ENCODE data around the gene AMBP. TPM values are rescaled to one million over a fixed set of nuclear protein-coding genes. Genes with fewer than 3 reads are reported as not detected.
A peak's percentile ranks its signal among the peaks of the same experiment; 100 is the strongest.

AMBP gene
- total RNA-seq, 1 donor from 2014 or later: 6,364 TPM

DNA sequence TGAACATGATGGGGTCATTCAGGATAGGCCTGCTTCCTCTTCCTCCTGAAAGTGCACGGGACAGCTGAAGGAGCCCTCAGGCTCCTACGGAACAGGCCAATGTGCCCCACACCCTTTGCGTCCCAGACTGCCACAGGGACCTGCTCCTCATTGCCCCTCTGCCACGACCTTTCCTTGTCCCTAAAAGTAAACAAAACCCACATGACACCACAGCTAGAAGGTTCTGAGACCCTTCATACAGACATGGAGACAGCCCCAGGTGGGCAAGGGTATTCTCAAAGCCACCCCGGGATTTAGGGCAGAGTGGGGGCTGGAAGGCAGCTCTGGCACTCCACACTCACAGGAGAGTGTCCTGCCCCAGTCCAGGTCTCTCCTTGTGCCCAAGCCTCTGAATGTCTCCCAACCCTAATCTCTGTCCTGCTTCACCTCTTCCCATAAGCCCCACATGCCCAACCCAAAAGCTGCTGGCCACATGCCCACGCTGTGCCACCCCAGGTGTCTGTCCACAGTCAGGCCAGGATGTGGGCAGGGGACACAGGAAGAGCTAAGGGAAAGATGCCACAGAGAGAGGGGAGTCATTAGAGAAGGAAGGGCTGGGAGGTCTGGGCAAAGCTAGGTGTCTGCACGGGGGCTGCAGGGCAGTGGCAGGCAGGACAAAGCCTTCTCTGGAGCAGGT is 800 bp downstream of the AMBP start:
- DNase-seq (ENCODE audit: low spot score) (peak; percentile 80), ATAC-seq (peak; percentile 2)

DNA sequence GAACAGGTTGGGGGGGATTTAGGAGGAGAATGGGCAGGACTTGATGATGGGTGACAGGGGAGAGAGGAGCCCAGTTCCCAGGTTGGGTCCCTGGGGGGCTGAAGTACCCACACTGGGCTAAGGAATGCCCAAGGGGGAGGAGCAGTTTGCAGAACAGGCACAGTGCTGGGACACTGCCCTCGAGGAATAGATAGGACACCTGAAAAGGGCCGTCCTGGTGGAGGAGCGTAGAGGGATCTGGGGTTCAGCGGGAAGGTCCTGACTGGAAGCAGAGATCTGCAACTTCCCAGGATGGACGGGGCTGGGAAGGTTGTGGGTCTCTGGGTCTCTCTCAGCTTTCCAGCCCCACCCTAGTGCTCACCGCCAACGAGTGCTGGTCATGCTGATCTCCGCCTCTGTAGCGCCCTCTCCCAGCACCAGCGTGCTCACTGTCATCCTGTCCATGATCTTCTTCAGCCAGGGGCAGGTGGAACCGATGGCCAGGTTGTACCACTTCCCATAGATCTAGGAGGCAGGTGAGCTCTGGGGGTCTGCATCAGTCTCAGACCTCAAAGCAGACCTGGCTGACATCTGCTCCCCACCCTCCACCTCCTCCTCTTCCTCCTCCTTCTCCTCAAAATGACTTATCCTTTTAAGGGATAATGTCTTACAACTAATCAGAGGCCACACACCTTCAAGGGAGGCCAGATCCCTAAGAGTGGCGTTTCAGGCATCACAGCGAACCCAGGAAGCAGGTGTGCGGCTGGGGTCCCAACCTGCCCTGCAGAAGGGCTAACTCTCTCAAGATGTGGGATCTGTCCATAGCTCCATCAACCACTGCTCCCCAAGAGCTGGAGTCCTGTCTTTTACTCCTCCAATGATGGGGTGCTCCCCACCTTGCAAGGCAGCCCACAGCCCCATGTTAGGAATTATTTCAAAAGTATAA is 1.6 kb downstream of the AMBP start:
- peak; percentile 7 for ATAC-seq
- no peak for DNase-seq (ENCODE audit: low spot score)

DNA sequence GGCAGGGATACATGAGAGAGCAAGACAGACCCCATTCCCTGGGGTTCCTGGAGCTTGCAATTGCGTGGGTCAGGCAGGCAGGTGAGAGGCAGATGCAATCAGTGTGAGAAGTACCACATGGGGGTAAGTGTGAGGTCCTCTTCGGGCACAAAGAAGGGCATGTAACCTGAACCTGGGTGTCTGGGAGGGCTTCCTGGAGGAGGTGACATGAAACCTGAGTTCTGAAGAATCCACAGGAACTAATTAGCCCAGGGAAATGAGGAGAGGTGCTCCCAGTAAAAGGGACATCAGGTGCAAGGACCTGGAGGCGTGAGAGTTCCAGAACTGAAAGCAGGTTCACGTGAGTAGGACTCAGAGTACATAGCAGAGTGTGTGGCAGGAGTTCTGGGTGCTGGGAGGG is 2.5 kb downstream of the AMBP start:
- no peak for DNase-seq (ENCODE audit: low spot score)
- ATAC-seq: no peak

DNA sequence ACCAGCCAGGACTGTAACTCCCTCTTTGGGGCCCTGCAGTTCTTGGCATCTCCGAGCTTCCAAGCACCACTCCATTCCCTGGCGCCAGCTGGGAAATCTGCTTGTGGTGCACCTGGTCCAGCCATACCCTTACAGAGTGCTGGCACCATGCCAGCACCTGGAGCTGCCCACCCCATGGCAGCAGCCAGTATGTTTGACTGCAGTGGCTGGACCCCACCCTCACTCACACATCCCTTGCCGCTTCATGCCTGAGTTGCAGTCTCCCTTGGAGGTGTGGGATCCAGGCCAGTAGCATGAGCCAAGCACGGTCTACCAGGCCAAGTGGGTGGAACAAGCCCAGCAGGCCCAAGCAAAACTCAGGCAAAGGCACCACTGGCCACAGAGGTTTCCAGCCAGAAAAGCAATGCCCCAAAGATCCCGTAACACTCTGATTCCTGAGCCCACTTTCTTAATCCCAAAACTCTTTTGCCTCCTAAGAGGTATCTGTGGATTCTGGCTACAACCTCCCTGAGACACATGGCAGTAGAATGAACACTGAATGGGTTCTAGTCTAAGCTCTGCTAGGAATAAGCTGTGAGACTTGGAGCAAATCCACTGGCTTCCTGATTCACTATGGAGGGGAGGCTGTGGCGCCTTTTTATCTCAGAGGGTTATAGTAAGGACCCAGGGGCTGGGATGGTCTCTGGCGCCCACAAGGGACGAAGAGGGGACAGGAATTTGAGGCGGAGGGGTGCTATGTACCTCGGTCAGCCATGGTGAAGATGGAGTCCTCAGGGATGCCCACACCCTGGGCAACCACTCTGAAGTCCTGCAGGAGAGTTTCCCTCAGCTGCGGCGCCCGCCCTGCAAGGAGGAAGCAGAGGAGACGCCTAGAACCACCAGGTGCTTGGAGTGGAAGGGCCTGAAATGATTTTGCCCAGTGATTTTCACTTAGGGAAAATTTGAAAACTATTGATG is 5.6 kb downstream of the AMBP start:
- peak; percentile 45 for ATAC-seq
- DNase-seq (ENCODE audit: low spot score): peak; percentile 76

DNA sequence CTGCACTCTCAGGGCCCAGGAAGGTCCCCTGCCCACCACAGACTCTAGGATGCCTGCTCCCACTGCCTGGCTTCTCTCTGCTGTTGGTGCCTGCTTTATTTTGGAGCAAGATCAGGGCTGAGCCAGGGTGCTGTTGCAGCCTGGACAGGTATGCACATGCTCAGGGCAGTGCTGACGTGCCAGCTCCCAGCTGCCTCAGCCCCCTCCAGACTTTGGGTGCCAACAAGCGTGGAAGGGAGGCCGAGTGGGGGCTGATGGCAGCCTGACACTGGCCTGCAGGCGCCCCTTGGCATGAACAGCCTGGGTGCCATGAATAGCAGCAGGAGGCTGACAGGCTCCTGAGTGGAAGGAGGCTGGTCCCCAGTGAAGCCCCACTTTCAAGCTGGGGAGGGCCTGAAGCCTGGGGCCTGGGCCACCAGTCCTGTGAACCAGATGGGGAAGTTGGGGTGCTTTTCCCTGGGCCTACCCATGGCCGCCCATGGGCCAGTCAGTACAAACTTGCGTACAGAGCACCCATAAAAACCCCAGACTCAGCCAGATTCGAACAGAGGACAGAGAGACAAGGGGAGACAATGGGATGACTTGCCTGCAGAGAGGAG is 6.8 kb downstream of the AMBP start:
- DNase-seq (ENCODE audit: low spot score) (no peak), ATAC-seq (peak; percentile 4)

DNA sequence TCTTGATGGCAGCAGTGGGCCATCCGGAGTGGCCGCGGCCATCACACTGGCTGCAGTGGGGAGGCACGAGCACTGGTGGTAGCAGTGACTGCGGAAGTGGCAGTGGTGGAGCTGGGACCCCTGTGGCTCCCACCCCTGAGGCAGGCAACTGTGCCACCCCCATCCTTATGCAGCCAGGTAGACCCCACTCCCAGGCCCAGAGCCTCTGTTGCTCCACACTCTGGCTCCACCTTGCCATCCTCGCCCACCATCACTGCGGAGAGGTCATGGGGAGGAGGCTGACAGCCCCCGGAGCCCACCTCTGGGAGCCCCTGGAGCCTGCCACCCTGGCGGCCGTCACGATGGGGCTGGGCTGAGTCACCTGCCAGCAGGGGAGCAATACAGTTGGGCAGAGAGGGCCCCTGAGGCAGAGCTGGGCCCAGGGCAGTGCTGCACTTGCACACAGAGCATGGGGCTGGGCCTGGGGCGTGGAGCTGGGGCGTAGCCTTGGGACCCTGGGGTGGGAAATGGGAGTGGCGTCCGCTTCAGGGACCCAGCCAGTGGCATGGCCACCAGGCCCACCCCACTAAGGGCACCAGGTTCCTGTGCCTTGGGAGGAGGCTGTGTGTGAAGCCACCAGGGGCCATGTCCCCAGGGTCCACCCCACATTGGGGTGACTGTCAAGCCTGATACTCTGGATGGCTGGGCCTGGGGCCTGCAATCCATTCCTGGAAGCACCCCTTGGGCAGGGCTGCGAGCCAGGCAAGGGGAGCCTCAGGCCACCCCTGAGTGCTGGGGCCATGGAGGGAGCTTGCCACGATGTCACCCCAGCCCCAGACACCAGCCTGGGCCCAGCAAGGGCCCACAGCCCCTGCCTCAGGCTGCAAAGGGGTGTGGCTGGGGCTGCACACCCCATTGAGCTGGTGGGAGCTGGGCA is 7.7 kb downstream of the AMBP start:
- DNase-seq (ENCODE audit: low spot score): peak; percentile 45
- ATAC-seq: peak; percentile 20

DNA sequence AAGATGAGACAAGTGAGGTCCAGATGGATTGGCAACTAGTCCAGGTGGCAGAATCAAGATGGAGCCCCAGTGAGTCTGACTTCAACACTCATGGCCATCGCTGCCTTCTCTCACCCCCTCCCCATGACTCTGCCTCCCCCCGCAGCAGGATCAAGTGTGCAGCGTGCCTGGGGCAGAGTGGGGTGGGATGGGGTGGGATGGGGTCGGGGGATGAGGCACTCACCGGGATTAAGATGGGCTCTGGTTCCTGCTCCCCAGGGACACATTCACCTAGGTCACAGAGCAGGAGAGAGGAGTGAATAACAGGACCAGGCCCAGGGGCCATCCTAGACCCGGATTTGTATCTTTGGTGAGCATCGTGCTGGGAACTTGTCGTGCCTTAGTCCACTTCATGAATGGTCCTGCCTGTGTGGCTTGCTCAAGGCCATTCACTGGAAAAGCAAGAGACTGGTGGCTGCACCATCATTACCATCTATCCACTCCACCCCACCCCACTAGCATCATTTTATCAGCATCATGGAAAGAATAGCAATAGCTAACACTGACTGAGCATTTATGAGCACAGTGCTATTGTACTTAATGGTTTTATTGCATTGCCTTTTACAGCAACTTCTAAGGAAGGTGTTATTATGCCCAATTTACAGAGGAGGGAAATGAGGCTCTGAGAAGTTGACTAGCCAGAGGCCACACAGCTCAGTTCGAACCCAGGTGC is 8.5 kb downstream of the AMBP start:
- ATAC-seq: peak; percentile 3
- peak; percentile 42 for DNase-seq (ENCODE audit: low spot score)

DNA sequence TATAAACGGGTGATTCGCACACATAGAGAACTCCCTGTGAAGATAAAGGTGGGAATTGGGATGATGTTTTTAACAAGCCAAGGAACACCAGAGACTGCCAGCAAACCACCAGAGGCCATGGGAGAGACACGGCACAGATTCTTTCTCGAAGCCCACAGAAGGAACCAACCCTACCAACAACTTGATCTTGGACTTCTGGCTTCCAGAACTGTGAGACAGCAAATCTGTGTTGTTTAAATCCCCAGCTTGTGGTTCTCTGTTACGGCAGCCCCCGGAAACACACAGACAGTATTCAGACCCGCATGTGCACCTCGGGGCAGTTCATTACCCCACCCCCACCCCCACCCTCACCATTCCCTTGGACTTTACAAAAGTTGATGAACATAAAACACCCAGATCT is 12.8 kb downstream of the AMBP start:
- DNase-seq (ENCODE audit: low spot score) (no peak), ATAC-seq (no peak)

DNA sequence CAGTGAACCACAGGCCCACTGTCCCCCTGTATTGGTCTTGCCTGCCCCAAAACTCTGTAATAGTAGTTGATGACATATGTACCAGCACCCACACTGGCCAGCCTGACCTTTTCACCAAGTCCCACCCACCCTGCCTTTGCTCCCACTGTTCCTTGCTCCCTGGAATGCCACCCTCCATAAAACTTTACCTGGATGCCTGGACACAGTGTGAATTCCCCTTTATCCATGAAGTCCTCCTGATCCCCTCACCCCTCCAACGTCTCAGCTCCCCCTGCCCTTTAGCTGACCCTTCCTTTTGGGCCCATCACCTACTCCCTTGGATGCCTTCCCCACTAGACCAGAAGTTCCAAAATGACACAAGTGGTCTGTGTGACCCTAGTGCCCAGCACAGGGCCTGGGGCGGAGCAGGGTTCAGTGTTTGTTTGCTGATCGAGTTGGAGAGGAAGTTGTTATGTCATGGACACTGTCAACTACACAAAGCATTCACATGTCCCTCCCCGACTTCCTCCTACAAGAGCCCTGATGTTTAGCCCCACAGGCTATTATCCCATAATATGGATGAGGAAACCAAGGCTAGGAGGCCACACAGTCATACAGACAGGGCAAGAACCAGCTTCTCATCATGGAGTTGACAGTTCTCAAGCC is 16.1 kb downstream of the AMBP start:
- peak; percentile 4 for ATAC-seq

DNA sequence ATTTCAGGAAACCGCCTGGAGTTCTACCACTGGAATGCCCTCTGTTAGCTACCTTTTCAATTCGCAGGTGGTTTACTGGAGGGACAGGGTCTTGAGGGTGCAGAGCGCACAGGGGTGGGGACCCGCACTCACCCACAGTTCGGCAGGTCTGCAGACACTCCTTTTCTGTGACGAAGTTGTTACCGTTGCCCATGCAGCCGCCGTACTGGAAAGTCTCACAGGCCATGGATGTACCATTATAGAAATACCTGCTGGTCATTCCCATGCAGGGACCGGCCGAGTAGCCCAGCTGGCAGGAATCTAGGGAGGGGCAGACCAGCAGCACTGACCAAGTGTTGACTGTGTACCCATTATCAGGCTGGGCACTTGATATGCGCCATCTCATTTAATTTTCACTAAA is 16.8 kb downstream of the AMBP start:
- ATAC-seq (no peak), DNase-seq (ENCODE audit: low spot score) (no peak)

More for the DNA sequence above, 16.1 kb downstream of the AMBP start:
- DNase-seq (ENCODE audit: low spot score): peak; percentile 45

DNA sequence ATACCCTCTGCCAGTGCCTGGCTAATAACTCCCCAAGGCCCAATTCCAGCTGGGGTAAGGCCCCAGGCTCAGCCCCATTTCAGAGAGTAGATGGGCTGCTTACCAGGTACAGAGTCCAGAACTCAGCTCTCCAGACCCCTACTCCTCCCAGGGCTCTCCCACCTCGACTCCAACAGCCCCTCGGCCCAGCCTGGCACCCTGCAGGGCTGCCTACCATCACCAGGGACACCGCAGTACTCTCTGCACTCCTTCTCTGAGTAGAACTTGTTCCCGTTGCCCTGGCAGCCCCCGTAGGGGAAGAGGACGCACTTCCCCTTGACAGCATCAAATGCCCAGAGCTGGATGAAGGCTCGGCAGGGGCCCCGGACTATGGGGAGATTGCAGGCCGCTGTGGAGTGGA is 17.4 kb downstream of the AMBP start:
- DNase-seq (ENCODE audit: low spot score): peak; percentile 46
- ATAC-seq: peak; percentile 4

DNA sequence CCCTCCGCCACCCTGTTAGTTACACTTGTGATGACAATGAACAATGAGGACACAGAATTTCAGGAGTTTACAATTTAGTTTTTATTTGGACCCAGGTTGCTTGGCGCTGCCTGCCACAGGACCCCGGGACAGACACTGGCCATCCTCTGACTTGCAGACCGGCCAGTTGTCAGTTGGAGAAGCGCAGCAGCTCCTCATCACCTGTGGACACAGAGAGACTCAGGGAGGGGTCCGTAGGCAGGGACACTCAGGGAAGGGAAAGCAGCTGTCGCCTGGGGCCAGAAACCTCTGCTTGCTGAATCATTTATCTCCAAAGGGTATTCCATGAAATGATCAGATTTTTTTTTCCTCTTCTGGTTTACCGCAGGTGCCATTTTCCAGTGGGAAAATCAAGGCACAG is 18.0 kb downstream of the AMBP start:
- DNase-seq (ENCODE audit: low spot score) (peak; percentile 45), ATAC-seq (peak; percentile 7)

DNA sequence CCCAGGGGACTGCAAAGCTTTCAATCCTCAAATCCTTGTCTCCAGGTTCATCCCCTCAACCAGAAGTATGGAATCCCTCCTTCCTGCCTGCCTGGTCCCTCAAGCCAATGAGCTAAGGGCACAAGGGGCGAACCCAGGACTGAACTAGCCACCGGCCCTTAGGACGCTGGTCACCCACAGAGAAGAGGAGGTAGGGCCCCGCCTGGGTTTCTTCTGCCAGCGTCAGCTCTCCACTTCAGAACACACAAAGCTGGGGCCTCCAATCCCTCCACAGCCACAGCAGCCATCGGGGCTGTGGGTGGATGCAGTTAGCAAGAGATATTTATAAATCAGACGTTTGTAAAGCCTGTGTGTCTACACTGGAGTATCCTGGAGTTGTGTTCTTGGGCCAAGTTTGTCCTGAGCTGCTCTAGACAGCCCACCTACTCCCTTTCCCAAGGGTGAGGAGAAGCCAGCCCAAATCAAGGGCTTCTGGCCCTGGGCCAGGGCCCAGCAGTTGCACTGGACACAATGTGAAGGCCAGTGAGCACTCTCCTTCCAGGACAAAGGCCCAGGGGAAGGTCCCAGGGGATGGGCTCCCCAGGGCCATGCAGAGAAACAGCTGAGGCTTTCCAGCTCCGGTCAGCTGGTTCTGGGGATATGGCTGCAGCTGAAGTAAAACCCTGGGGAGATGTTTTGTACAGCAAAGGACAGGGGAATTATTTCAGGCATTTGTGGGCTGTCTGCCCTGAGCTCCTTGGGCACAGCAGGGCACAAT is 18.9 kb downstream of the AMBP start:
- ATAC-seq: peak; percentile 56
- DNase-seq (ENCODE audit: low spot score): peak; percentile 68

DNA sequence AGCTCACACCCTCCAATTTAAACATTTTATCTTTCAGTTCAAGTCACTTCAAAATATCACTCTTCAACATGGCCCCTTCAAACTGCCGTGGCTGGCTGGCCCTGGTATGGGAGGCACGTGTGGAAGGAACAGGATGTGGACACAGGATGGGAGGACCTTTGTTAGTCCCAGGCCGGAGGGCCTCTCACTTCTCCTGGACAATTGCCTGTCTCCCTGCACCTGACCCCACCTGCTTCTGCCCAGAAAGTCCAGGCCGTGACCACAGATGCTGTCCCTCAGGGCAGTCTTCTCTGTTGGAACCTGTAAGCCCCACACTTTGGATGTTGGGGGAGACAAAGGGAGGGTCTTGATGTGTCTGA is 19.4 kb downstream of the AMBP start:
- ATAC-seq (peak; percentile 46), DNase-seq (ENCODE audit: low spot score) (peak; percentile 64)

DNA sequence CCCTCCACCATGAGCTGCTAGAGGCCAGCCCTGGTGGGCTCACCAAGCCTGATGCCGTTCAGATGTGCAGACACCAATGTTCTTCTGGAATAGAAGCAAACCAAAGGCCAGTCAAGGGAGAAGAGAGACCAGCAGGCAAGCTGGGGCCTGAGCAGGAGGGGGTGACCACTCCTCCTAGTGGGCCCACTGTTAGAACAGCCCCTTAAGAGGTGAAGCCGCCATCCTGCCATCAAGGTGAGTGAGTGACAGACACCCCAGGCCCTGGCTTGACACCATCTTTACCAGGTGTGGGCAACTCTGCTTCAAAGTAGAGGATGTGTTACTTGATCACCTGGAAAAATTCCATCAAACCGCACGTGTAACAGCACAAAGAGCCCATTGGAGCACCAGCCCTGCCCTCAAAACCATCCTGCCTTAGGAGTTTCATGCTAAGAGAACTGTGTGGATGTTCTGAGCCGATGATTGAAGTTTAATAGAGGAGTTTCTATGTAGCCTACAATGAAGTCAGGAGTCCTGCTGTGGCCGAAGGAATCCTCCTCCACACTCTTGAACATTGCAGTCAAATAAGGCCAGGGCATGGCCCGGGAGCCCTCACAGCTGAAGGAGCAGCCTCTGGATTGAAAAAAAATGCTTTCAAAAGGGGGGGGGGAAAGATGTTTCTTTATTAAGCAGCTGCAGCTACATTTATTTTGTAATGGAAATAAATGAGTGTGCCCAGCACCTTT is 20.8 kb downstream of the AMBP start:
- ATAC-seq (no peak), DNase-seq (ENCODE audit: low spot score) (peak; percentile 41)

DNA sequence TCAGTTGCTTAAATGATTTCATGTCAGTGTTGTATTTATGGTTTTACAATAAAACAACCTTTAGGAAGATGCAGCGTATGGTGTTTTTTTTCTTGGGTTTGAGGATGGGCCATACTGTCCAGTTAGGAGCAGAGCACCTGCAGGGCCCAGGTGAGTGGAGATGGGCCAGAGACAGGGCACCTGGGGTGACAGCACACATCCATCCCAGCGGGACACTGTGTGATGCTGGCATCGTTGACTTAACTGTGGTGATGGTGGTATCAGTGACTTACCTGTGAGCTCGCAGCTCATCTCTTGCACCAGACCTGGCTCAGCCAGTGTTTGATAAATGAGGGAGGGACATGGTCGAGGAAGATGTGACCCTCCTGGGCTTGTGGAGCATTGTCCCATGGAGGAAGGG is 21.6 kb downstream of the AMBP start:
- ATAC-seq: no peak
- peak; percentile 39 for DNase-seq (ENCODE audit: low spot score)

DNA sequence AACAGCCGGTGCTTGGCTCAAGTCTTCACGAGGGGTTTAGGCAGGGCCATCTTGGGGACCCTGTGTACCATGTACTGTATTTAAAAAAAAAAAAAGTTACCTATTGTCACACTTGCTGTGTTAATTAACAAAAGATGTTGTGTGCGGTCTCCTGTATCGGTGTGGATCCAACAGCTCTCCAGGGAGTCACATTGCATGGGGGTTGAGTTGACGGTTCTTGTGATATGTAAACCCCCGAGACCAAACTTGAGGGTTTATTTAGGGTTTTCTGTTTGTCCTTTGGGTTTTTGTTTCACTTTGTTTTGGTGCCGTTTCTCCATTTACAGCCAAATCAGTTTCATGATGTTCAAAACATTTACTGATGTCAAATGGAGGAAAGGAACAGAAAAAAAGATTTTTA is 22.2 kb downstream of the AMBP start:
- DNase-seq (ENCODE audit: low spot score): no peak
- no peak for ATAC-seq
